NCI-H526 treated with DMSO at 0.1 percent for 48 hours (cell line): Measurements from ENCODE around the gene AP1S3.
"Not testable (repeated sequence)": the region's sequence is repeated elsewhere in the genome, so short reads cannot be mapped to it uniquely, and the experiment has no call there.

Experiments
- DNase-seq: peaks from one replicate; lab custom pipeline; 2025; lab: John Stamatoyannopoulos, UW

AP1S3 gene

DNA sequence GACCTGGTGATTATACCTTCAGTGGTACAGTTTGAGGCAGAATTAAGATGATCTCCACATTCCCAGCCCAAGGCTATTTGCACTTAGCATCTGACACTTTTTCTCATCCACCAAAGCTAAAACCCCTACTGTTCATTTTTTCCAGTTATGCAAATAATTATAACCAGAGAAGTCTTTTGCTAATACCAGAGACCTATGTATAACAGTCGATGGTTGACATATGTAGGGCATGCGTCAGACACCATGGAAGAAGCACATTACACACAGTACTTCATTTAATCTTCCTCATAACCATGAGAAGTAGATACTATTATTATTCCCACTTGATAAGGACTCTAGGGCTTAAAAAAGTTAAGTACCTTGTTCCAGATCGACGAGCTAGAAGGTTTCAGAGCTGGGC lies 36.5 kb downstream of the AP1S3 start:
- peak; percentile 58 for DNase-seq

DNA sequence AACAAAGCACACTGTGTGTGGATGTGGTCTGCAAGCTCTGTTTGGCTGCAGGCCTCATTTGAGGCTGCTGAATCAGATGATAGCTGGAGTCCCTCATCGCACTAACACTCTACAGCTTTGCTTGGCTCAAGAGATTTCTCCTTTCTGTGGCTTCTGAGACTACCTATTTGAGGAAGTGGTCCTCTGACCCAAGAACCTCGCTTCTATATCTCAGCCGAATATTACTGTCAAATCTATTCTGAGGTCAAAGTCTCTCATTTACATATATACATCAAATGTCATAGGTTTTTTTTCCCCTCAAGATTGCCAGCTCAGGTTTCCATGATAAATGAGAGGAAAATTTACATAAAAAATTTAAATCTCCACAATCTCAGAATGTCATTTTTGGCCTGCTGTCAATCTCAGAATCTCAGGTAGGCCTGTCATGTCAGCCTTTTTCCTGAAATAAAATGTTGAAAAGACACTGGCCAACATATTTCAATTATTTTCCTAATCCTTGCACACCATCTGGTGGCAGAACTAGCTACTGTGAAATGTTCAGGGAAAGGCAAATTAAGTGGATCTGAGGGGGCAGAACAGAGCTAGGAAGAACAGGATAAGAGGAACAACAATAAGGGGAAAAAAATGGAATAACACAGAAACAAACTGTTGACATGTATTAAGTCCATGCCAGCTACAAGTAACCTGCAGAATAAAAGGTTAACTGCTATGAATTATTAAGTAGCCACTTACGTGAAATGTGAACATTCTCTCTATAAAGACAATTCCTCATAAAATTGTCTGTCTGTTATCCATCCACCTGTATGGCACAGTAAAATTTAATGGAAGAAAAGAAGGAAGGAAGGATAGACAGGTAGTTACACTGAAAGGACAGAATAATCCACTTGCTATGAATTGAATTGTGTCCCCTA lies 39.3 kb downstream of the AP1S3 start:
- DNase-seq: peak; percentile 45

DNA sequence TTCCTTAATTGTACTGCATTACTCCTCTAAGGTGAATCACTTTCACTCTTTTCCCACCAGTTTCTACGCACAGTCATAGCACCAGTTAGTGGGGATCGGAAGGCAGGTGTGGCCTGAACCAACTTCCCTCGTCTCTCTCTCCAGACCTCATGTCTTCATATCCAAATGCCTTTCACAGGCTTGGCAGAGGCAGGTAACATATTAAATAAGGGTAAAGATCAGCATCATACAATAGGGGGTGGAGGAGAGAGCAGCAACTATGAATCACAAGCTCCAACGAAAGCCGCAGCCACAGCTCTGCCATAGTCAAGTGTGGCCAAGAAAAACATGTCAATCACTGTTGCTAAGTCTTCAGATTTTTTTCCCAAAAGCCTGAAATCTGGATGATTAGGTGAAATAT lies 40.3 kb downstream of the AP1S3 start:
- no peak for DNase-seq

DNA sequence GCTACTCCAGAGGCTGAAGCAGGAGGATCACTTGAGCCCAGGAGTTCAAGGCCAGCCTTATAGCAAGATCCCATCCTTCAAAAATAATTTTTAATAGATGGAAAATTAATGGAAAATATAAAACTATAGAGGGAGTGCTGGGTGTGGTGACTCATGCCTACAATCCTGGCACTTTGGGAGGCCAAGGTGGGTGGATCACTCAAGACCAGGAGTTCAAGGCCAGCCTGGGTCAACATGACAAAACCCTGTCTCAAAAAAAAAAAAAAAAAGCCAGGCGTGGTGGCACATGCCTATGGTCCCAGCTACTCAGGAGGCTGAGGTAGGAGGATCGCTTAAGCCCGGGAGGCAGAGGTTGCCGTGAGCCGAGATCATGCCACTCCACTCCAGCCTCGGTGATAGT lies 48.0 kb downstream of the AP1S3 start:
- DNase-seq: no peak

DNA sequence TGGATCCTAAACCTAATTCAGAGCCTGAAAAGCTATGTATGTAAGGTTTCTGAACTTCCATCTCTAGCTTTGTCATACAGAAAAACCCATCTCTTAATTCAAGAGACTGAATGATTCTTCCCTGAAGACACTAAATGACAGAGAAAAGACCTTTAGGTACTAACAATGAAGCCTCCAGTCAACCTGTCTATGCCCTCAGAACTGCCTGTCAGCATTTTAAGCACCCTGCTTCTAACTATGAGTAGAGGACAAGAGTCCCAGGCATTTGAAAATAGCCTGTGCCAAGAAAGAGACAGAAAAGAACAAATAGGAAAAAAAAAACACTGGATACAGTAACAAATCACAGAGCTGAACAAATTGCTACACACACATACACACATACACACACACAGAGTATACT lies 48.6 kb downstream of the AP1S3 start:
- no peak for DNase-seq

DNA sequence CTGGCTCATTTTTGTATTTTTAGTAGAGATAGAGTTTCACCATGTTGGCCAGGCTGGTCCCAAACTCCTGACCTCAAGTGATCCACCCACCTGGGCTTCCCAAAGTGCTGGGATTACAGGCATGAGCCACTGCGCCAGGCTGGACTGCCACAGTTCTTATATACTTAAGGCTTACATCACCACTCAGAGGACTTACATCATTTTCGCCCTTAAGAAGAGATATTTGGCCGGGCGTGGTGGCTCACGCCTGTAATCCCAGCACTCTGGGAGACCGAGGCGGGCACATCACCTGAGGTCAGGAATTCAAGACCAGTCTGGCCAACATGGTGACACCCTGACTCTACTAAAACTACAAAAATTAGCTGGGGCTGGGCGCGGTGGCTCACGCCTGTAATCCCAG lies 49.3 kb downstream of the AP1S3 start:
- DNase-seq: not testable (repeated sequence)

DNA sequence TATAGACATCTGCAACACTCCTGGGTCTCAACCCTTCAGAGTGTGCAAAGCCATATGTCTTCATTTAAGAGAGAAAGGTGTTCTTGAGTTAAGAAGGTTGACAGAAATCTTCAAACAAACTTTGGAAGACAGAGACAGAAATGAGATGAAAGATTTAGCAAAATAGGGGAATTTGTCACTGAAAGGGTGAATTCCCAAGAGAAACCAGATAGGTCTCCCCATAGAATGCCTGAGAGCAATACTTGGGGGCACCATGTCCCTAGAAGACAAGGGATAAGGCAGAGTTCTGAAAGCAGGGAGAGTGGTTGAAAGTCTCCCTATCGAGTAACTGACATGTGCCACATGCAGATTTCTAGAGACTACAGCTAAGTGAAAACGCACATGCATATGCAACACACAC lies 50.0 kb downstream of the AP1S3 start:
- DNase-seq: no peak

DNA sequence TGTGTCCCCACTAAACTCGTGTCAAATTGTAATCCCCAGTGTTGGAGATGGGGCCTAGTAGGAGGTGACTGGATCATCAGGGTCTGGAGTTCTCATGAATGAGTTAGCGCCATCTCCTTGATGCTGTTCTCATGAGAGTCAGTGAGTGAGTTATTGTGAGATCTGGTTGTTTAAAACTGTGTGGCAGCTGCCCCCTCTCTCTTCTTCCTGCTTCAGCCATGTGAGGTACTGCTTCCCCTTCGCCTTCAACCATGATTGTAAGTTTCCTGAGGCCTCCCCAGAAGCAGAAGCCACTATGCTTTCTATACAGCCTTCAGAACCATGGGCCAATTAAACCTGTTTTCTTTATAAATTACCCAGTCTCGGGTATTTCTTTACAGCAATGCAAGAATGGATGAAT lies 50.4 kb downstream of the AP1S3 start:
- no peak for DNase-seq

DNA sequence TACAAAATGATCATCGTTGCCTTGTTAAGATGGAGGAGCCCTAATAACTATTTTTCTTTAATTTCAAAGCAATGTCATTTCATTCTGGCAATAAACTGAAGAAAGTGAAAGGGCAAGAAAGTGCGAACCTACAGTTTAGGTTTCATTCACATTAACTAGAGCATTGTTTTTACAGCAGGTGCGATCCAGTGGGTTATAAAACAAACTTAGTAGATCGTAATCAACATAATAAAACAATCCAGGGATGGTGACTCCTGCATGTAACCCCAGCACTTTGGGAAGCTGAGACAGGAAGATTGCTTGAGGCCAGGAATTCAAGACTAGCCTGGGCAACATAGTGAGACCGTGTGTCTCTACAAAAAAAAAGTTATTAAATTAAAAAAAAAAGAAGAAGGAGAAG lies 51.1 kb downstream of the AP1S3 start:
- no peak for DNase-seq

DNA sequence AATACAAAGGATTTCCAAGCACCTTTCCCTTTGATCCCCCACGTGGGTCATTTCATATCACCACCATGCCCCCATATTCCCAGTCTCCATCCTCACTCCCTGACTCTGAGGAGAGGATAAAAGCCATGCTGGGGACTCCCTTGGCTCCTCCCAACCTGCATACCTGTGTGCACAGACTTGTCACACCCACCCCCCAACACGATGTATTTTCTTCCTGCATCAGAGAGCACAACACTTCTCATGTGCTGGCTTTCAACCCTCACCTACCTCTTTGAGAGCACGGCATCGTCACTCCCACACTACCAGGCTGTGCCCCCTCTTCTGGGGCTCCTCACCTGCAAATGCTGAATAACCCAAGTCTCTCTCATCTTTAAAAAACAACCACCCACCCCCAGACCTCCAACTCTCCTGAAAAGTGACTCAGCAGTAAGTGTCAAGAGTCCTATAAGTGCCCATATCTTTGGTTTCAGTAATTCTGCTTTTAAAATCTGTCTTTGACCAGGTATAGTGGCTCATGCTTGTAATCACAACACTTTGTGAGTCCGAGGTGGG lies 53.1 kb downstream of the AP1S3 start:
- DNase-seq: no peak

DNA sequence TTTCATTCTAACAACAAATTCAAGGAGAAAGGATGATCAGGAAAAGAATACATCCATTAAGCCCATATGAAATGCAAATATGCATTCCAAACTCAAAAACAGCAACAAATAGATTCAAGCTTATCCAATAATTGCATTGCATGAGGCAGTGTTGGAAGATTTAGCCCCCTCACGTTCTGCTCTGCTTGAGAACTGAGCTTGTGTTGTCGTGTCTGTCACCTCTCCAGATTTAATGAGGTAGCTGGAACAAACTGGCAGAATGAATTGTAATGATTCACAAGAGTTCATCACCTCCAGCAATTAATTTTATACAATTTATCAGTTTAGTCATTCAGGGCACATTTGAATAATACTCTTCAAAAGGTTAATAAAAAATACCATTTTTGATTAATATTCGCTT lies 54.8 kb downstream of the AP1S3 start:
- DNase-seq: no peak

DNA sequence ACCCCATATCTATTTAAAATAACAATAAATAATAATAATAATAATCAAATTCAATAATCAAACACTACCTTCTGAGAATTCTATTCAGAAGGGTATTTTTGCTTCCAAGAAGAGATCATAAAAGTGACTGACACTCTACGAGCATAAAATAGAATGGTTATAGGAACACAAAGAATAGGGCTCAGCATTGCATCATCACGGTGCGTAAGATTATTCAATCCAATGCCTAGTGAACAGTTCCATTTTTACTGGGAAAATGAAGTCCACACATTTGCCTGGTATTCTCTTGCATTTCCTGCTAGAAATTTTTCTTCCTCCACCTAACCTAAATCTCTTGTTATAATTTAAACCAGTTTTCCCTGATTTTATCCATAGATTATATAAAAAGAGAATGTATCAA lies 55.8 kb downstream of the AP1S3 start:
- no peak for DNase-seq

DNA sequence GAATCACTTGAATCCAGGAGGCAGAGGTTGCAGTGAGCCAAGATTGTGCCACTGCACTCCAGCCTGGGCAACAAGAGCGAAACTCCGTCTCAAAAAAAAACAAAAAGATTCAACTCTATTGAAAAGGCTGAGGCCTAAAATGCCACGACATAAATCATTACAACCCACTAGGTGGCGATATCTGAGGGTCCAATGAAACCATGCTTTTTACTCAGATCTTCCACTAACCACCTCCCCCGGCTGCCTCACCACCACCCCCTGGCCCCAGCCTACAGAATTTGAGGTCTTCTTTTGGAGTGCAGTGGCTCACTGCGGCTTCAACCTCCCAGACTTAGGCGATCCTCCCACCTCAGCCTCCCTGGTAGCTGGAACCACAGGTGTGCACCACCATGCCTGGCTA lies 57.5 kb downstream of the AP1S3 start:
- peak; percentile 2 for DNase-seq

DNA sequence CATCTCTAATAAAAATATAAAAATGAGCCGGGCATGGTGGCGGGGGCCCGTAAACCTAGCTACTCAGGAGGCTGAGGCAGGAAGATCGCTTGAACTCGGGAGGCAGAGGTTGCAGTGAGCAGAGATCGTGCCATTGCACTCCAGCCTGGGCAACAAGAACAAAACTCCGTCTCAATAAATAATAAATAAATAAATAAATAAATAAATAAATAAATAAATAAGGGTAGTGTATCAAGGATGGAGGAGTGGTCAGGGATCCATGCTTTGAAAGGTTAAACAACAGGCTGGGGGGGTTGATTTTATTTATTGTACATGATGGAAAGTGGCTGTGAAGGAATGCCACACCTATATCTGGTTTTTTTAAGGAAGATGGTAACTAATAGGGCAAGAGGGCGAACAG lies 63.2 kb downstream of the AP1S3 start:
- DNase-seq: no peak

DNA sequence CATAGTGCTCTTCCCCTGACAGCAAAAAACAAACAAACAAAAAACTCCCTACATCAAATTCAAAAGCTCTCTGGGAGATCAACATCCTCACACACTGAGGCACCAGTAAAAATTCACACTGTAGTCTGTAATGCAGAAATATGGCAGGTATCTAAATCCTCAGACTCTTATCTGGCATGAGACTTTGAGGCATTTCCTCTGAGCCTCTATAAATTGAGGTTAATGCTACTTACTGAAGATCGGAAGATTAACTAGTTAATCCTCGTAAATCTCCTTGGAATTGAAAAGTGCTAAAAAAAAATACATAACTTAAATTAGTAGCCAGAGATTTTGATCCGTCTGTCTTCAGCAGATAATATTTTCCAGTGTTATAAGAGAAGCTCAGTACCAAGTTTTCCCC lies 65.0 kb downstream of the AP1S3 start:
- DNase-seq: no peak

DNA sequence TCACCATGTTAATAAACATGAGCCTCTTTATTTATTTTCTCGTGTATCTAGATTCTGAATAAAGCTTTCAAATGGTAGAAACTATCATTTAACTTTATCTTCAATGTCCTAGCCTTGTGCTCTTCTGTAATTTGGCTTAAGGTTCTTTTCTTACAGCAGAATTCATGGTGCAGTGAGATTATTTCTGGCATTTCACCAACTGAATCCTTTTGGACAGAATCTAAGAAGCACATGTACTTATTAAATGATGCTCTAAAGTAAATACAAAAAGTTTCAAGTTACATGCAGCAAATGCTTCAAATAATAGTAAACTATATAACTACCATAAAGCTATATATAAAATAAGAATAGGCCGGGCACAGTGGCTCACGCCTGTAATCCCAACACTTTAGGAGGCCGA lies 65.9 kb downstream of the AP1S3 start:
- no peak for DNase-seq

DNA sequence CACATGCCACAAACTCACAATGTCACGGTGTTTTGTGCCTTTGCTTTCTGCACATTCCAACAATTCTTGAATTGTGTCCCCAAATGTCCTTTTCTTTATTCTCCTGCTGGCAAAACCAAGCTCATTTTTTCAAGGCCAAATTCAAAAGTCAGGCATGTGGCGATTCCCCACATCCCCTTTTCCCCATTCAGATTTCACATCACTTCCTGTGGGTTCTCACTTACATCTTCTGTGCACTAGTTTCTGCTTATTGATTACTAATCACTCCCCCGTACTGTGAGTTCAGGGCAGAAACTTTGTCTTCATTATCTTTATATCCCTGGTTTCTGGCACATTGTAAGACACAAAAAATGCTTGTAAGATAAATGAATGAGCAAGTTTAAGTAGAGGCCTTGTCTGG lies 69.2 kb downstream of the AP1S3 start:
- DNase-seq: no peak

DNA sequence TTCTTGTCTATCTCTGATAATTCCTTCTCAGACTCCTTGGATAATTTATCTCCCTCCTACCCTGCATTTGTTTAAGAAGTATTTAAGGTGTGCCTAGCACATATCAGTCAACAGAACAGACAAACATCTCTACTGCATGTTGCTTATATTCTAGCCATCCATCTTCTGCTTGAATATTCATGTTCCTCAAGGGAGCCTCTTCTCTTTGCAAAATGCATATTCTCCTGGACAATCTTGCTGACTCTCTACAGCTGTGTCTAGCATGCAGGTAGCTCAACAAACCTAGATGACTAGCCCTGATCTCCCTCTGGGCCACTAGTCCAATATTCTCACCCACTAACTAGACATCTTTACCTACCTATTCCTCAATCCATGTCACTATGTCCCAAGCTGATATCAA lies 70.0 kb downstream of the AP1S3 start:
- no peak for DNase-seq

DNA sequence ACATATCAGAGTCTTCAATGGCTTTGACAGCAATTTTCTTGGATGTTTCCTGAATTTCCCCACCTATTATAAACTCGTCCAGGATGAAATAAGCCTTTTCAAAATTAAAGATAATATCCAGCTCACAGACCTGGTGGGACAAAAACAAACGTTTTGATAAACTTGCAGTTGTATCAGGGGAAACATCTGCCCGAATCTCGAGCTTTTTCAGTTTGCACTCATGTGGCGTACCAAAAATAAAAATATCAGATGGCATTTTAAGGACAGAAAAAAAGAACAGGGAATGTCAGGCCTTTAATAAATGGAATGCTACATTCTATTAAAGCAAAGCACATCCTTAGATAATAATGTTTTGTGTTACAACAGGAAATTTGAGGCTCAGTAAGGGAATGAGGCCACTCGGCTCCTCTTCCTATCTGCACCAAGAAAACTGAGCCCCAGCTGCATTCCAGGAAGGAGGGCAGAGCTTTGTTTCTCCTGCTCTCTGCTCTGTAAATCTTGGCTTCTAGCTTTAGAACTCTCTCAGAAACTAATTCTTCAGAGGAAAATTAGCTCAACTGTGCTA lies 72.1 kb downstream of the AP1S3 start:
- no peak for DNase-seq

DNA sequence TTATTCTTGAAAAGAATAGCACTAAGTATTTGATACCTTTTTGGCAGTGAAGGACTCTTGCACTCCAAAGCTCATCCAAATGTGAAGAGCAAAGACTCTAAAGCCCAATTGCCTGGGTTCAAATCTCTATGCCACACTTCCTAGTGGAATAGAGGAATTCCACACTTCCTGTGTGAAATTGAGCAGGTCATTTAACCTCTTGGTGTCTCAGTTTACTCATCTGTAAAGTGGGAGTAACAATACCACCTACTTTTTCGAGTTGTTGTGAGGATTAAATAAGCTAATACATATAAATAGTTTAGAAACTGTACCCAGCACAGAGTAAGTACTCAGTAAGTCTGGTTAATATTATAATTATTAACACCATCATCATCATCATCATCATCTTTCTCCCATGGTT lies 72.6 kb downstream of the AP1S3 start:
- DNase-seq: no peak

DNA sequence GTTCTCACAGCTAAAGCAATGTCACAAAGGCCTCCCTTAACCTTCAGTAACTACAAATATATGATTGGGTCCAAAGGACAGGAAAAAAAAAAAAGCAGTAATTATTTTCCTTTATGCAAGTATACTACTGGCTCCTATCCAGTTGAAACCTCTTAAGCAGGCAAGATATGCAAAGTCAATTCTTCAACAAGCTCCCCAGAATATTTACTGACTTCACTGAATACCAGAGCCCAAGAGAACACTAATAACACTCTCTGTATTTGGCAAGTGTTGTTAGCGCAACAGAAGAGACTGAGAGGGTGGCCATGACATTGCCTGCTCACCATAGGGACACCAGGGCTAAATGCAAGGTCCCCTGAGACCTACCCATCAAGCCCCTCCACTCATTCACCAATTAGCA lies 74.5 kb downstream of the AP1S3 start:
- no peak for DNase-seq

DNA sequence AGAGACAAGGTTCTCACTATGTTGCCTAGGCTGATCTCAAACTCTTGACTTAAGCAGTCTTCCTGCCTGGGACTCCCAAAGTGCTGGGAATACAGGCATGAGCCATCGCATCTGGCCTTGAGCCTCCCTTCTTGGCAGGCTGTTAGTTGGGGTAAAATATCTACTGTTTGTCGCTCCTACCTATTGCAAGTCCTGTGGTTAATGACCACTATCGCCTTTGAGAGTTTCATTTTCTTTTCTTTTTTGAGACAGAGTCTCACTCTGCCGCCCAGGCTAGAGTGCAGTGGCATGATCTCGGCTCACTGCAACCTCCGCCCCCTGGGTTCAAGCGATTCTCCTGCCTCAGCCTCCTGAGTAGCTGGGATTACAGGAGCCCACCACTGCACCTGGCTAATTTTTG lies 75.6 kb downstream of the AP1S3 start:
- DNase-seq: not testable (repeated sequence)

DNA sequence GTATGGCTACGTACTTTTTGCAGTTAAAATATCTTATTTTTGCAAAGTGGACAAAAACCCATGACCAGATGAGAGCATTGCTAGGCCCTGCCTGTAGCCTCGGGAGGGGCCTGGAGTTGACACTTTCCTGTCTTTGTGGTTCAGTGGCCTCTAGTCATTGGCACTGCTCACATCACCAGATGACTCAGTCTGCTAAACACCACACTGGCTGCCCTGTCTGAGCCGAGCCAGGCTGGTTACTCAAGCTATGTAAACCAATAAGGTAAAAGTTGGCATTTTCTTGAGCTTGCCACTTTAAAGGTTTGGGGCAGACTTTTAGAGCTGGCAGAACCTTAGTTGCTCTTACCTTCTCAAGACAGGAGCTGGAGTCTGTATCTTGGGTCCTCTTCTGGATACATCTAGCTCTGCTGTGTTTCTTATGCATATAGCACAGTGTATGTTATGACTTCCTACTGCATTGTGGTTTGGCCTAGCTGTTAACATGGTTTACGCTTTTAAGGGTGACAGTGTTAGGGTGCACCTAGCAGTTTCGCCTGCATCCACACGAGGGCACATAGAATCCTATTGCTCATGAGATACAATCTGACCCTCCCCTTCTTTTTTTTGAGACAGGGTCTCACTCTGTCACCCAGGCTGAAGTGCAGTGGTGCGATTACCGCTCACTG lies 76.4 kb downstream of the AP1S3 start:
- DNase-seq: no peak
